Measurements from ENCODE around the gene KIAA1328. TPM values are rescaled to one million over a fixed set of nuclear protein-coding genes. Genes with fewer than 3 reads are reported as not detected.

The KIAA1328 gene
- total and polyA plus RNA-seq, 2 experiments from 2014 or later = 3.3 to 12.5 TPM

- Histone ChIP-seq H3K4me1 (ENCODE audit: insufficient read depth) (peaks cover 15% of the 10 kb centered on the region), H3K4me3 (no peak overlapping the region), H3K27ac (no peak overlapping the region), H3K27me3 (no peaks in the 10 kb centered on the region), H2AFZ (no peak overlapping the region), H3K79me2 (peaks cover 38% of the 10 kb centered on the region), H3K36me3 (replicated peaks; ENCODE audit: insufficient read depth, low read depth) (no peaks in the 10 kb centered on the region), H3K4me2 (no peak overlapping the region), H4K20me1 (ENCODE audit: insufficient read depth, poor library complexity, severe bottlenecking) (no peaks in the 10 kb centered on the region), H3K9me3 (ENCODE audit: low read depth) (no peaks in the 10 kb centered on the region), H3K9me2 (replicated peaks; ENCODE audit: insufficient read depth) (no peaks in the 10 kb centered on the region)
- TF ChIP-seq, protein P1, sequence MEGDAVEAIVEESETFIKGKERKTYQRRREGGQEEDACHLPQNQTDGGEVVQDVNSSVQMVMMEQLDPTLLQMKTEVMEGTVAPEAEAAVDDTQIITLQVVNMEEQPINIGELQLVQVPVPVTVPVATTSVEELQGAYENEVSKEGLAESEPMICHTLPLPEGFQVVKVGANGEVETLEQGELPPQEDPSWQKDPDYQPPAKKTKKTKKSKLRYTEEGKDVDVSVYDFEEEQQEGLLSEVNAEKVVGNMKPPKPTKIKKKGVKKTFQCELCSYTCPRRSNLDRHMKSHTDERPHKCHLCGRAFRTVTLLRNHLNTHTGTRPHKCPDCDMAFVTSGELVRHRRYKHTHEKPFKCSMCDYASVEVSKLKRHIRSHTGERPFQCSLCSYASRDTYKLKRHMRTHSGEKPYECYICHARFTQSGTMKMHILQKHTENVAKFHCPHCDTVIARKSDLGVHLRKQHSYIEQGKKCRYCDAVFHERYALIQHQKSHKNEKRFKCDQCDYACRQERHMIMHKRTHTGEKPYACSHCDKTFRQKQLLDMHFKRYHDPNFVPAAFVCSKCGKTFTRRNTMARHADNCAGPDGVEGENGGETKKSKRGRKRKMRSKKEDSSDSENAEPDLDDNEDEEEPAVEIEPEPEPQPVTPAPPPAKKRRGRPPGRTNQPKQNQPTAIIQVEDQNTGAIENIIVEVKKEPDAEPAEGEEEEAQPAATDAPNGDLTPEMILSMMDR (IDR thresholded peaks at IDR 0.05; ENCODE audit: poor library complexity) = no peak
- TF ChIP-seq EZH2 (IDR thresholded peaks at IDR 0.05; ENCODE audit: borderline replicate concordance) = no peak
- no peak for TF ChIP-seq EZH2phosphoT487 (IDR thresholded peaks at IDR 0.05; ENCODE audit: low read depth, severe bottlenecking, unreplicated experiment)
- no peak for DNase-seq (ENCODE audit: low spot score)
- WGBS (ENCODE audit: low lambda C conversion rate, missing lambda C conversion rate) = 30% methylated on average over 1 of the region's 1 CpG
Observed at GRCh38 chr18:36831139-36831538, 2.2 kb downstream of the KIAA1328 start.

DNA sequence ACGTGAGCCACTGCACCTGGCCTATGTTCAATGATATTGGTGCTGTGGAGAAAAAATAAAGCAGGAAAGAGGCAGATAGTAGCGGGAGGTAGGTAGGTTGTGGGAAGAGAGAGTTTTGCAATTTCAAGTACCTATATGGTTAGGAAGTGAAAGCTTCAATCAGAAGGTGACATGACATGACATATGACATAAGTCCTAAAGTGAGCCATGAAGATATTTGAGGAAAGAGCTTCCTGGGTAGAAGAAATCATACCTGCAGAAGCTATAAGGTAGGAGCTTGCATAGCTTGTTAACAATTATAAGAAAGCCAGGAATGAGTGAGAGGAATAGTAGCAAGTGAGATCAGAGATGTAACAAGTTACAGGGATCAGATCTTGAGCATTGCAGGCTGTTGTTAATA, 4.2 kb downstream of the KIAA1328 start:
- DNase-seq (ENCODE audit: low spot score) = no peak
- Histone ChIP-seq H3K4me2 (no peak overlapping the region), H4K20me1 (ENCODE audit: insufficient read depth, poor library complexity, severe bottlenecking) (no peaks in the 10 kb centered on the region), H3K4me3 (no peak overlapping the region), H2AFZ (no peak overlapping the region), H3K36me3 (replicated peaks; ENCODE audit: insufficient read depth, low read depth) (no peaks in the 10 kb centered on the region), H3K79me2 (peaks cover 23% of the 10 kb centered on the region), H3K27ac (no peak overlapping the region), H3K4me1 (ENCODE audit: insufficient read depth) (peaks cover 8% of the 10 kb centered on the region), H3K9me3 (ENCODE audit: low read depth) (no peaks in the 10 kb centered on the region), H3K27me3 (no peaks in the 10 kb centered on the region), H3K9me2 (replicated peaks; ENCODE audit: insufficient read depth) (no peaks in the 10 kb centered on the region)
- WGBS (ENCODE audit: low lambda C conversion rate, missing lambda C conversion rate) = 96% methylated on average over 2 of the region's 2 CpGs
- TF ChIP-seq EZH2phosphoT487 (IDR thresholded peaks at IDR 0.05; ENCODE audit: low read depth, severe bottlenecking, unreplicated experiment) (no peak), EZH2 (IDR thresholded peaks at IDR 0.05; ENCODE audit: borderline replicate concordance) (no peak)
- TF ChIP-seq, protein P1 (IDR thresholded peaks at IDR 0.05; ENCODE audit: poor library complexity) = no peak

DNA sequence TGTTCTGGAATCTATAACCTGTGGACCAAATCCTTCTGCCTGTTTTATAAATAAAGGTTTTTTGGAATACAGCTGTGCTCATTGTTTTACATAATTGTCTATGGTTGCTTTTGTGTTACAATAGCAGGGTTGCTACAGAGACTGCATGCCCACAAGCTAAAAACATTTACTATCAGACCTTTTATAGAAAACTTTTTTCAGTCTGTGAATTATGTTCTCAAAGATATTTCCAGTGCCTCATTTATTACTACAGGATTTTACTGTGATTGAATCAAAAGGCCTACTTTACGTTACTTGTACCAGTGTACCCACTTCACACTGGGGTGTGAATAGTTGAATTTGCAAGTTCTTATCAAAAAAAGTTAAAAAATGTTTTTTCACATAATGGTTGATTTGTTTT, 7.0 kb downstream of the KIAA1328 start:
- H2AFZ ChIP-seq = no peak overlapping the region
- H3K36me3 ChIP-seq (replicated peaks; ENCODE audit: insufficient read depth, low read depth) = no peaks in the 10 kb centered on the region
- no peaks in the 10 kb centered on the region for H3K27me3 ChIP-seq
- H3K9me3 ChIP-seq (ENCODE audit: low read depth) = no peaks in the 10 kb centered on the region
- TF ChIP-seq EZH2 (IDR thresholded peaks at IDR 0.05; ENCODE audit: borderline replicate concordance) = no peak
- TF ChIP-seq, protein P1 (IDR thresholded peaks at IDR 0.05; ENCODE audit: poor library complexity) = no peak
- no peak overlapping the region for H3K4me3 ChIP-seq
- WGBS (ENCODE audit: low lambda C conversion rate, missing lambda C conversion rate) = 100% methylated on average over 1 of the region's 1 CpG
- no peak for DNase-seq (ENCODE audit: low spot score)
- no peaks in the 10 kb centered on the region for H3K9me2 ChIP-seq (replicated peaks; ENCODE audit: insufficient read depth)
- no peak overlapping the region for H3K4me2 ChIP-seq
- no peaks in the 10 kb centered on the region for H3K4me1 ChIP-seq (ENCODE audit: insufficient read depth)
- no peak overlapping the region for H3K27ac ChIP-seq
- H3K79me2 ChIP-seq = peaks cover 16% of the 10 kb centered on the region
- no peaks in the 10 kb centered on the region for H4K20me1 ChIP-seq (ENCODE audit: insufficient read depth, poor library complexity, severe bottlenecking)

DNA sequence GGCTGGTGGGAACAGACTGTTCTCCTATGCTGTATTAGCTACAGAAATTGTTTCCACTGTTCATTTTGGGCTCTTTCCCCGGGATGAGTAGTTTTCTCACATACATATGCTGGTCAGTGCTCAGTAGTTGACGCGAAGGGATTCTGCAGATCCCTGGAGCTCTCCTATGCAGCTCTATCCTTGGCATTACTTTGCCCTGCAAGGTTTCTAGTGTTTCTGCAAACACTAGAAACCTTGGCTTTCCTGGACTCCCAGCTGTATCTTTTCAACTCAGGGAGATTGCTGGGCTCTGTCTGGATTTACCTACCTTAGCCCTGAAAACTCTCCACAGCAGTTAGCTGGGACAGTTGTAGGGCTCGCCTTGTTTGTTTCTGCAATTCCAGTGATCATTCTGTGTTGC, 10.9 kb downstream of the KIAA1328 start:
- no peaks in the 10 kb centered on the region for H3K4me1 ChIP-seq (ENCODE audit: insufficient read depth)
- WGBS (ENCODE audit: low lambda C conversion rate, missing lambda C conversion rate) = 98% methylated on average over 4 of the region's 4 CpGs
- TF ChIP-seq EZH2 (IDR thresholded peaks at IDR 0.05; ENCODE audit: borderline replicate concordance) (no peak), EZH2phosphoT487 (IDR thresholded peaks at IDR 0.05; ENCODE audit: low read depth, severe bottlenecking, unreplicated experiment) (no peak)
- TF ChIP-seq, protein P1 (IDR thresholded peaks at IDR 0.05; ENCODE audit: poor library complexity) = no peak
- H3K27me3 ChIP-seq = no peaks in the 10 kb centered on the region
- H3K9me3 ChIP-seq (ENCODE audit: low read depth) = no peaks in the 10 kb centered on the region
- H2AFZ ChIP-seq = no peak overlapping the region
- H4K20me1 ChIP-seq (ENCODE audit: insufficient read depth, poor library complexity, severe bottlenecking) = no peaks in the 10 kb centered on the region
- no peaks in the 10 kb centered on the region for H3K9me2 ChIP-seq (replicated peaks; ENCODE audit: insufficient read depth)
- H3K27ac ChIP-seq = no peak overlapping the region
- H3K79me2 ChIP-seq = no peaks in the 10 kb centered on the region
- no peaks in the 10 kb centered on the region for H3K36me3 ChIP-seq (replicated peaks; ENCODE audit: insufficient read depth, low read depth)
- no peak overlapping the region for H3K4me3 ChIP-seq
- DNase-seq (ENCODE audit: low spot score) = no peak
- no peak overlapping the region for H3K4me2 ChIP-seq
